WTC11 (cell line): ENCODE results near the gene CHST6.
"Not testable (repeated sequence)": the region's sequence is repeated elsewhere in the genome, so short reads cannot be mapped to it uniquely, and the experiment has no call there.

ENCODE experiments used
- TF ChIP-seq, protein P1 (sequence below): fragments of 200-600 bp; IDR thresholded peaks from 2 replicates; pipeline ENCODE4 v1.8.0; 2022; ENCODE audit warnings: antibody characterized with exemption
- TF ChIP-seq, protein P2 (sequence below): sonication (generic); formaldehyde crosslinking; IDR thresholded peaks from 2 replicates; pipeline ENCODE4 v1.8.1; 2022; ENCODE audit warnings: low read depth, mild to moderate bottlenecking, moderate library complexity, missing genetic modification reagents, borderline replicate concordance

DNA sequence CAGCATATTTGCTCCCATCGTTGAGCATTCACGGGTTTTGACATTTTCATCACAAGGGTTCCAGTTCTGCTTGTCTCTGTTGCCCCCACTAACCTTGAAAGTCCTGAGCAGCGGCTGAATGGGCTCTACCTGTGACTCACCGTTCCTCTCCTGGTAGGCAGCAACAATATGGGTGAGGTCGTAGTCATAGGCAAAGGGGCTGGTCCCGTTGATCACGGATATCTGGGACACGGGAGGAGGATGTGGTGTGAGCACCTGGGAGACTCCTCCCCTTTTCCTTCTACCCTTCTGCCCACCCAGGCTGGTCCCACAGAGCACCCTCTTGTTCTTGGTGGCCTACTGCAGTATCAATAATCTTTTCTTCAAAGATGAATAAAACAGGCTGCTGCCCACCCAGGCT, 47.2 kb upstream of the CHST6 start:
- TF ChIP-seq, protein P1, sequence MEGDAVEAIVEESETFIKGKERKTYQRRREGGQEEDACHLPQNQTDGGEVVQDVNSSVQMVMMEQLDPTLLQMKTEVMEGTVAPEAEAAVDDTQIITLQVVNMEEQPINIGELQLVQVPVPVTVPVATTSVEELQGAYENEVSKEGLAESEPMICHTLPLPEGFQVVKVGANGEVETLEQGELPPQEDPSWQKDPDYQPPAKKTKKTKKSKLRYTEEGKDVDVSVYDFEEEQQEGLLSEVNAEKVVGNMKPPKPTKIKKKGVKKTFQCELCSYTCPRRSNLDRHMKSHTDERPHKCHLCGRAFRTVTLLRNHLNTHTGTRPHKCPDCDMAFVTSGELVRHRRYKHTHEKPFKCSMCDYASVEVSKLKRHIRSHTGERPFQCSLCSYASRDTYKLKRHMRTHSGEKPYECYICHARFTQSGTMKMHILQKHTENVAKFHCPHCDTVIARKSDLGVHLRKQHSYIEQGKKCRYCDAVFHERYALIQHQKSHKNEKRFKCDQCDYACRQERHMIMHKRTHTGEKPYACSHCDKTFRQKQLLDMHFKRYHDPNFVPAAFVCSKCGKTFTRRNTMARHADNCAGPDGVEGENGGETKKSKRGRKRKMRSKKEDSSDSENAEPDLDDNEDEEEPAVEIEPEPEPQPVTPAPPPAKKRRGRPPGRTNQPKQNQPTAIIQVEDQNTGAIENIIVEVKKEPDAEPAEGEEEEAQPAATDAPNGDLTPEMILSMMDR = not testable (repeated sequence)
- TF ChIP-seq, protein P2, sequence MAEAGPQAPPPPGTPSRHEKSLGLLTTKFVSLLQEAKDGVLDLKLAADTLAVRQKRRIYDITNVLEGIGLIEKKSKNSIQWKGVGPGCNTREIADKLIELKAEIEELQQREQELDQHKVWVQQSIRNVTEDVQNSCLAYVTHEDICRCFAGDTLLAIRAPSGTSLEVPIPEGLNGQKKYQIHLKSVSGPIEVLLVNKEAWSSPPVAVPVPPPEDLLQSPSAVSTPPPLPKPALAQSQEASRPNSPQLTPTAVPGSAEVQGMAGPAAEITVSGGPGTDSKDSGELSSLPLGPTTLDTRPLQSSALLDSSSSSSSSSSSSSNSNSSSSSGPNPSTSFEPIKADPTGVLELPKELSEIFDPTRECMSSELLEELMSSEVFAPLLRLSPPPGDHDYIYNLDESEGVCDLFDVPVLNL (CRISPR knock-in tag) = not testable (repeated sequence)
